Caco-2 (cell line): Measurements from ENCODE around the gene ARHGAP9. TPM values are rescaled to one million over a fixed set of nuclear protein-coding genes. Genes with fewer than 3 reads are reported as not detected.

Experiments
- BruUV-seq: library from RNA; stranded (reverse); fragments of 400-500 nt; replicated peaks from 2 replicates; lab custom pipeline; 2021; lab: Mats Ljungman, UMichigan
- CTCF ChIA-PET: fragments of 300-600 bp; sonication (Branson Sonifier 250); formaldehyde crosslinking; loops from one replicate; lab custom pipeline; 2022; ENCODE audit warnings: antibody characterized with exemption; lab: Charles Lee
- POLR2A ChIA-PET: fragments of 300-600 bp; sonication (Branson Sonifier 250); formaldehyde crosslinking; loops from one replicate; lab custom pipeline; 2022; ENCODE audit warnings: antibody characterized with exemption; lab: Charles Lee
- DNase-seq, 2 experiments: peaks; one replicate each; pipeline versions ENCODE4 v3.0.0 to v3.0.0-alpha.2; 2020 to 2022
- H3K27me3 ChIP-seq: replicated peaks from 2 replicates; pipeline ENCODE4 v1.6.0; 2011; ENCODE audit warnings: low read length; ENCODE audit not compliant: control insufficient read depth, insufficient read depth
- H3K36me3 ChIP-seq: 2 replicates; pipeline ENCODE4 v1.5.1; 2011; ENCODE audit warnings: low read length; ENCODE audit not compliant: control insufficient read depth, insufficient read depth
- H3K4me1 ChIP-seq: fragments of 250-450 bp; sonication (Bioruptor Pico); 2 replicates; pipeline ENCODE4 v1.5.1; 2020; ENCODE audit warnings: mild to moderate bottlenecking
- H3K4me3 ChIP-seq: 2 replicates; pipeline ENCODE4 v1.5.1; 2011; ENCODE audit warnings: low read depth, mild to moderate bottlenecking, control low read depth, low read length
- H3K9me3 ChIP-seq: fragments of 250-450 bp; sonication (Bioruptor Pico); 2 replicates; pipeline ENCODE4 v1.5.1; 2020; ENCODE audit warnings: mild to moderate bottlenecking, moderate library complexity
- H3K27ac Mint-ChIP-seq: one replicate; pipeline ENCODE4 v1.8.0; 2022; ENCODE audit warnings: mixed read lengths; ENCODE audit not compliant: unreplicated experiment
- H3K27me3 Mint-ChIP-seq: one replicate; pipeline ENCODE4 v1.8.0; 2022; ENCODE audit warnings: mixed read lengths; ENCODE audit not compliant: insufficient read depth, unreplicated experiment
- H3K36me3 Mint-ChIP-seq: one replicate; pipeline ENCODE4 v1.8.0; 2022; ENCODE audit warnings: mild to moderate bottlenecking, mixed read lengths; ENCODE audit not compliant: insufficient read depth, unreplicated experiment
- H3K4me1 Mint-ChIP-seq: one replicate; pipeline ENCODE4 v1.8.0; 2022; ENCODE audit warnings: low read depth, mixed read lengths; ENCODE audit not compliant: unreplicated experiment
- H3K4me3 Mint-ChIP-seq: one replicate; pipeline ENCODE4 v1.8.0; 2022; ENCODE audit warnings: mild to moderate bottlenecking, moderate library complexity, mixed read lengths; ENCODE audit not compliant: unreplicated experiment
- H3K9me3 Mint-ChIP-seq: one replicate; pipeline ENCODE4 v1.8.0; 2022; ENCODE audit warnings: mixed read lengths; ENCODE audit not compliant: unreplicated experiment
- CTCF ChIP-seq, 2 experiments: fragments of 200-600 bp in 1 of 2; IDR thresholded peaks; 1 replicate in 1 of 2; 2 replicates in 1 of 2; pipeline versions ENCODE4 v1.5.1 to v1.8.0; 2011 to 2022; ENCODE audit warnings: antibody characterized with exemption in 1 of 2, control low read depth in 1 of 2, inconsistent platforms in 1 of 2, low read depth in 1 of 2, low read length in 1 of 2, mild to moderate bottlenecking in 1 of 2, moderate library complexity in 1 of 2; ENCODE audit not compliant: insufficient read depth in 1 of 2, severe bottlenecking in 1 of 2, unreplicated experiment in 1 of 2
- intact Hi-C: fragments of 100-400 bp; cut with micrococcal nuclease; formaldehyde crosslinking; loops from one replicate; pipeline ENCODE4 v1.10.0; 2022; ENCODE audit not compliant: unreplicated experiment
- total RNA-seq: library from RNA; stranded (reverse); gene quantifications from 2 replicates; pipeline ENCODE4 v1.2.3, GENCODE V29; 2022

Gene ARHGAP9
- total RNA-seq, 1 experiment from 2014 or later: 0.75 TPM

DNA sequence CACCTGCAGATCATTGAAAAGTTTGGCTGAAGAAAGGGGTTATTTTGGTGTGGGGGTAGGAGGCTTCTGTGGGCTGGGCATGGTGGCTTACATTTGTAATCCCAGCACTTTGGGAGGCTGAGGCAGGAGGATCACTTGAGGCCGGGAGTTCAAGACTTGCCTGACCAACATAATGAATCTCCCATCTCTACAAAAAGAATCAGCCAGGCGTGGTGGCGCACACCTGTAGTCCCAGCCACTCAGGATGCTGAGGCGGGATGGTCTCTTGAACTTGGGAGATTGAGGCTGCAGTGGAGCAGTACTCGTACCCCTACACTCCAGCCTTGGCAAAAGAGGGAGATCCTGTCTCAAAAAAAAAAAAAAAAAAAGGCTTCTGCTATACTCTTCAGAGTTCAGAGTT is 33.6 kb upstream of the ARHGAP9 start:
- intact Hi-C loops: no loop called here
- CTCF ChIA-PET: no interaction called here
- Mint-ChIP-seq H3K4me1 (peaks cover 10% of the 10 kb centered on the region), H3K27ac (no peak overlapping the region), H3K9me3 (no peaks in the 10 kb centered on the region), H3K36me3 (peaks cover 100% of the 10 kb centered on the region), H3K27me3 (no peaks in the 10 kb centered on the region), H3K4me3 (no peak overlapping the region)
- POLR2A ChIA-PET: no interaction called here
- H3K27me3 ChIP-seq: no peaks in the 10 kb centered on the region
- no peaks in the 10 kb centered on the region for H3K9me3 ChIP-seq
- BruUV-seq: no TSS peak
- H3K4me1 ChIP-seq: peaks cover 1% of the 10 kb centered on the region; the same call in 1 of the 2 replicates
- H3K36me3 ChIP-seq: peaks cover 4% of the 10 kb centered on the region
- DNase-seq: no peak
- TF ChIP-seq CTCF (IDR thresholded peaks at IDR 0.05; ENCODE audit: insufficient read depth in 1 of 2, low read depth in 1 of 2, low read length in 1 of 2, severe bottlenecking in 1 of 2, unreplicated experiment in 1 of 2): no peak
- H3K4me3 ChIP-seq: no peak overlapping the region

- no peak for DNase-seq
- Mint-ChIP-seq H3K4me1 (peaks cover 7% of the 10 kb centered on the region), H3K27ac (no peak overlapping the region), H3K36me3 (peaks cover 100% of the 10 kb centered on the region), H3K9me3 (no peaks in the 10 kb centered on the region), H3K27me3 (no peaks in the 10 kb centered on the region), H3K4me3 (no peak overlapping the region)
- Histone ChIP-seq H3K9me3 (no peaks in the 10 kb centered on the region), H3K4me1 (no peaks in the 10 kb centered on the region), H3K4me3 (no peak overlapping the region), H3K27me3 (no peaks in the 10 kb centered on the region), H3K36me3 (peaks cover 4% of the 10 kb centered on the region)
- ChIA-PET POLR2A (no interaction called here), CTCF (no interaction called here)
- intact Hi-C loops: no loop called here
- TF ChIP-seq CTCF (IDR thresholded peaks at IDR 0.05; ENCODE audit: insufficient read depth in 1 of 2, low read depth in 1 of 2, low read length in 1 of 2, severe bottlenecking in 1 of 2, unreplicated experiment in 1 of 2): no peak
- no TSS peak for BruUV-seq
Measured at GRCh38 chr12:57512665-57513064, 33.0 kb upstream of the ARHGAP9 start.

GRCh38 chr12:57511588-57512325 is 32.1 kb upstream of the ARHGAP9 start:
- no peak for DNase-seq
- no TSS peak for BruUV-seq
- ChIA-PET CTCF (interaction anchor here (0.6 kb wide), 1 partner anchor 247 kb away, joined by 3 read pairs; no protein-coding TSS in a partner anchor), POLR2A (interaction anchor here (0.6 kb wide), 1 partner anchor 92 kb away, joined by 3 read pairs; no protein-coding TSS in a partner anchor)
- Mint-ChIP-seq H3K27ac (no peak overlapping the region), H3K9me3 (no peaks in the 10 kb centered on the region), H3K36me3 (peaks cover 91% of the 10 kb centered on the region), H3K4me1 (peaks cover 2% of the 10 kb centered on the region), H3K27me3 (no peaks in the 10 kb centered on the region), H3K4me3 (no peak overlapping the region)
- intact Hi-C loops: no loop called here
- no peaks in the 10 kb centered on the region for H3K4me1 ChIP-seq
- H3K9me3 ChIP-seq: no peaks in the 10 kb centered on the region
- no peak for TF ChIP-seq CTCF (IDR thresholded peaks at IDR 0.05; ENCODE audit: insufficient read depth in 1 of 2, low read depth in 1 of 2, low read length in 1 of 2, severe bottlenecking in 1 of 2, unreplicated experiment in 1 of 2)
- H3K27me3 ChIP-seq: no peaks in the 10 kb centered on the region
- peaks cover 1% of the 10 kb centered on the region; the same call in 1 of the 2 replicates for H3K36me3 ChIP-seq
- no peak overlapping the region for H3K4me3 ChIP-seq
